ENCODE measurements around the gene BTBD9. TPM values are rescaled to one million over a fixed set of nuclear protein-coding genes. Genes with fewer than 3 reads are reported as not detected.

Gene BTBD9
- polyA plus RNA-seq, 2 of the 4 experiments (the other 2 are of a cell fraction) = 2.3 to 4.6 TPM

DNA sequence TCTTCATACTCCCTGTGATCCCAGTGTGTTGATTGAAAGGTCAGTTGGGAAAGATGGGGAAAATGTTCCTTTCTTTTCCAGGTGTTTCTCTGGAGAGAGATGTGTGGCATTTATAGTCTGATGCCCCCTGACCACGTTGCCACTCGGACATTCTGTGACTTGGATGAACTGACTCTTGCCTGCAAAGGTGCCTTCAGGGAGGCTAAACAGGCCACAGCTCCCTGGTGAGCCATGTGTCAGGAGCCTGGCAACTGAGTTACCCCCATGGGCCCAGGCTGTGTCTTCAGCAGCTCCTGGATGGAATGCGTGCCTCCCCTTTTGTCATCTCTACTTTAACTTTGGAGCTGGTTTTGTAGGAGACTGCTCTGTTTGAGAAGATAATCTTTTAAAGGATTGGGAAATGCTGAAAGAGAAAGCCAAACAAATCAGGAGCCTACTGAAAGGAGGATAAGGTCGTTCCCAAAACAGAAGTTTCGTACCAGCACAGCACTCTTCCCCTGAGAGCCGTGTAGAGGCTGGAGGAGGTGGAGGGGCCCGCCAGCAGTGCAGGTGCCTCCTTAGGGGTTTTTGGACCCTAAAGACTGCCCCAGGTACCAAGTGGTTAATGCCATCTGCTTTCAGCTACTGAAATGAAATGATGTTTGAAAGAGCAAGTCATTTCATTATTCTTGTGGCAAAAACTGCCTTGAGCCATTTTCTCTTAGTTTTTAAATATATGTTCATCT is 497.4 kb downstream of the BTBD9 start (continued):
- TF ChIP-seq NPAS2 (CRISPR knock-in tag; IDR thresholded peaks at IDR 0.05; ENCODE audit: borderline replicate concordance) (no peak), ZC3H11A (IDR thresholded peaks at IDR 0.05) (no peak)

DNA sequence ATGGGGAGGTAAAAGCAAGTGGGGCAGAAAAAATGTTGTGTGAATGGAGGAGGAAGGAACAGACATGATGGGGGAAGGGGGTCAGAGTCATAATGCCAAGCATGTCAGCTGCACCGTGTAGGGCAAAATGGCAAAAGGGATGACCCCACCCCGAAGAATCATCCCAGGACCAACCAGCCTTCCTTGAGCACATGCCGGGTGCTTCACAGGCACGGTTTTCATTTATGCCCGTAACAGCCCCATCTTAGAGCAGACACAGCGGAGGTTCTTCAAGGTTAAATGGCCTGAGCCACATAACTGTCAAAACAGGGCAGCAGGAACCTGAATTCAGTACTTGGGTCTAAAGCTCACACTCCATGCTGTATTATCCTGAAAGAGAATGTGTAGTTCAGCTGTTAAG is 498.0 kb downstream of the BTBD9 start:
- no peak overlapping the region for H3K27ac ChIP-seq
- CTCF ChIA-PET = interaction anchor here (1.6 kb wide), 1 partner anchor 352 kb away, joined by 3 read pairs; no protein-coding TSS in a partner anchor
- POLR2A ChIA-PET = no interaction called here
- no peak for DNase-seq (ENCODE audit: low read depth in 1 of 2, low spot score in 1 of 2)
- H3K9me3 ChIP-seq = no peaks in the 10 kb centered on the region
- ATAC-seq = no peak
- 86% methylated on average over 5 of the region's 6 CpGs for WGBS (ENCODE audit: missing lambda C conversion rate)
- FAIRE-seq = no peak
- H3K4me1 ChIP-seq = no peaks in the 10 kb centered on the region
- TF ChIP-seq, protein P1, sequence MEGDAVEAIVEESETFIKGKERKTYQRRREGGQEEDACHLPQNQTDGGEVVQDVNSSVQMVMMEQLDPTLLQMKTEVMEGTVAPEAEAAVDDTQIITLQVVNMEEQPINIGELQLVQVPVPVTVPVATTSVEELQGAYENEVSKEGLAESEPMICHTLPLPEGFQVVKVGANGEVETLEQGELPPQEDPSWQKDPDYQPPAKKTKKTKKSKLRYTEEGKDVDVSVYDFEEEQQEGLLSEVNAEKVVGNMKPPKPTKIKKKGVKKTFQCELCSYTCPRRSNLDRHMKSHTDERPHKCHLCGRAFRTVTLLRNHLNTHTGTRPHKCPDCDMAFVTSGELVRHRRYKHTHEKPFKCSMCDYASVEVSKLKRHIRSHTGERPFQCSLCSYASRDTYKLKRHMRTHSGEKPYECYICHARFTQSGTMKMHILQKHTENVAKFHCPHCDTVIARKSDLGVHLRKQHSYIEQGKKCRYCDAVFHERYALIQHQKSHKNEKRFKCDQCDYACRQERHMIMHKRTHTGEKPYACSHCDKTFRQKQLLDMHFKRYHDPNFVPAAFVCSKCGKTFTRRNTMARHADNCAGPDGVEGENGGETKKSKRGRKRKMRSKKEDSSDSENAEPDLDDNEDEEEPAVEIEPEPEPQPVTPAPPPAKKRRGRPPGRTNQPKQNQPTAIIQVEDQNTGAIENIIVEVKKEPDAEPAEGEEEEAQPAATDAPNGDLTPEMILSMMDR (IDR thresholded peaks at IDR 0.05) = no peak
- TF ChIP-seq HOXA7 (CRISPR knock-in tag; IDR thresholded peaks at IDR 0.05) = no peak
- TF ChIP-seq ZSCAN20 (CRISPR knock-in tag; IDR thresholded peaks at IDR 0.05) = no peak
- TF ChIP-seq, protein P2, sequence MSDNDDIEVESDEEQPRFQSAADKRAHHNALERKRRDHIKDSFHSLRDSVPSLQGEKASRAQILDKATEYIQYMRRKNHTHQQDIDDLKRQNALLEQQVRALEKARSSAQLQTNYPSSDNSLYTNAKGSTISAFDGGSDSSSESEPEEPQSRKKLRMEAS (IDR thresholded peaks at IDR 0.05) = no peak
- TF ChIP-seq BHLHE40 (IDR thresholded peaks at IDR 0.05; ENCODE audit: low read depth, low read length) = no peak
- no peak overlapping the region for H3K4me2 ChIP-seq
- no peak overlapping the region for H3K4me3 ChIP-seq

DNA sequence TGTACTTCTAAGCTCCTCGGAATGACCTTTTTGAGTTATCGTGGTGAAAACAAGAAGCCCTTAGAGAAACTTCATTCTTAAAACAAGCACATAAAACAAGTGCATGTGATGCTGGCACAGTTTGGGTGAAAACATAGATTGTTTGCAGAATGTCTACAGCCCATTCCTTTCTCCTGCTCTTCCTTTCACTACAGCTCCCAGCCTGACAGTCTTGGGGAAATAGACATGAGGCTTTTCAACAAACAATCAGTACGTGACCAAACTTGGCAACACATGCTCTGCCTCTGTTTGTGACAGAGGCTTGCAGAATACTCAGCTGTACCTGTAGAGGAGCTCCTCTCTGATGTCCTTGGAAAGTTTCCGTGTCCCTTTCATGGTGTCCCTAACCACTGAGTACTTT is 498.6 kb downstream of the BTBD9 start:
- CTCF ChIA-PET = interaction anchor here (1.3 to 1.6 kb wide), 2 partner anchors 11 to 353 kb away, joined by 3 read pairs; no protein-coding TSS in a partner anchor
- H3K4me1 ChIP-seq = no peaks in the 10 kb centered on the region
- TF ChIP-seq KDM1A (IDR thresholded peaks at IDR 0.05; ENCODE audit: low read depth) = no peak
- no peak for TF ChIP-seq NPAS2 (CRISPR knock-in tag; IDR thresholded peaks at IDR 0.05; ENCODE audit: borderline replicate concordance)
- no peak for TF ChIP-seq ZFP36 (IDR thresholded peaks at IDR 0.05; ENCODE audit: borderline replicate concordance, partially characterized antibody)
- no peak for TF ChIP-seq HEYL (CRISPR knock-in tag; IDR thresholded peaks at IDR 0.05)
- no peak for TF ChIP-seq EHMT2 (IDR thresholded peaks at IDR 0.05; ENCODE audit: low read depth)
- no peak for TF ChIP-seq HOXB13 (CRISPR knock-in tag; IDR thresholded peaks at IDR 0.05; ENCODE audit: low read depth)
- TF ChIP-seq ZC3H11A (IDR thresholded peaks at IDR 0.05) = no peak
- TF ChIP-seq ZNF302 (CRISPR knock-in tag; IDR thresholded peaks at IDR 0.05) = no peak
- TF ChIP-seq POLR2AphosphoS2 (conservative IDR thresholded peaks at IDR 0.05; ENCODE audit: low read length) = no peak
- no peak for TF ChIP-seq CEBPB (IDR thresholded peaks at IDR 0.05)
- no peak for TF ChIP-seq JUNB (IDR thresholded peaks at IDR 0.05)
- no peak for TF ChIP-seq MYC (IDR thresholded peaks at IDR 0.05; ENCODE audit: borderline replicate concordance, low read length)
- TF ChIP-seq BHLHE40 (IDR thresholded peaks at IDR 0.05; ENCODE audit: low read depth, low read length) = no peak
- TF ChIP-seq, protein P3, sequence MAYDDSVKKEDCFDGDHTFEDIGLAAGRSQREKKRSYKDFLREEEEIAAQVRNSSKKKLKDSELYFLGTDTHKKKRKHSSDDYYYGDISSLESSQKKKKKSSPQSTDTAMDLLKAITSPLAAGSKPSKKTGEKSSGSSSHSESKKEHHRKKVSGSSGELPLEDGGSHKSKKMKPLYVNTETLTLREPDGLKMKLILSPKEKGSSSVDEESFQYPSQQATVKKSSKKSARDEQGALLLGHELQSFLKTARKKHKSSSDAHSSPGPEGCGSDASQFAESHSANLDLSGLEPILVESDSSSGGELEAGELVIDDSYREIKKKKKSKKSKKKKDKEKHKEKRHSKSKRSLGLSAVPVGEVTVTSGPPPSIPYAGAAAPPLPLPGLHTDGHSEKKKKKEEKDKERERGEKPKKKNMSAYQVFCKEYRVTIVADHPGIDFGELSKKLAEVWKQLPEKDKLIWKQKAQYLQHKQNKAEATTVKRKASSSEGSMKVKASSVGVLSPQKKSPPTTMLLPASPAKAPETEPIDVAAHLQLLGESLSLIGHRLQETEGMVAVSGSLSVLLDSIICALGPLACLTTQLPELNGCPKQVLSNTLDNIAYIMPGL (CRISPR knock-in tag; IDR thresholded peaks at IDR 0.05; ENCODE audit: borderline replicate concordance) = no peak
- TF ChIP-seq TP53 (CRISPR knock-in tag; IDR thresholded peaks at IDR 0.05) = no peak
- TF ChIP-seq SREBF2 (IDR thresholded peaks at IDR 0.05) = no peak

More for the DNA sequence above, 498.6 kb downstream of the BTBD9 start:
- POLR2A ChIA-PET = no interaction called here
- Histone ChIP-seq H3K9me3 (no peaks in the 10 kb centered on the region), H3K4me3 (no peak overlapping the region), H3K27ac (no peak overlapping the region), H3K4me2 (no peak overlapping the region)
- FAIRE-seq (no peak), DNase-seq (ENCODE audit: low read depth in 1 of 2, low spot score in 1 of 2) (no peak), ATAC-seq (no peak)
- 90% methylated on average over 4 of the region's 4 CpGs for WGBS (ENCODE audit: missing lambda C conversion rate)

All from A549 (cell line).